Sigmoid colon (tissue), 4 donors: ENCODE results near the gene MACF1.

Experiments used
- EP300 ChIP-seq, 4 donors: sonication (generic); formaldehyde crosslinking; IDR thresholded peaks; one replicate each; pipeline ENCODE4 v1.6.1; 2017; ENCODE audit warnings: antibody characterized with exemption in 4 of 4
- POLR2A ChIP-seq, 2 donors: fragments of 450-650 bp; IDR thresholded peaks; one replicate each; pipeline ENCODE4 v1.6.1; 2016; ENCODE audit warnings: antibody characterized with exemption in 2 of 2, mild to moderate bottlenecking in 2 of 2, moderate library complexity in 2 of 2
- TF ChIP-seq, protein P1 (sequence below), 4 experiments: fragments of 450-650 bp in 3 of 4; fragments of 200-600 bp in 1 of 4; IDR thresholded peaks; one replicate each; pipeline ENCODE4 v1.5.1; 2016 to 2019; ENCODE audit warnings: antibody characterized with exemption in 4 of 4, mild to moderate bottlenecking in 3 of 4, moderate library complexity in 2 of 4

DNA sequence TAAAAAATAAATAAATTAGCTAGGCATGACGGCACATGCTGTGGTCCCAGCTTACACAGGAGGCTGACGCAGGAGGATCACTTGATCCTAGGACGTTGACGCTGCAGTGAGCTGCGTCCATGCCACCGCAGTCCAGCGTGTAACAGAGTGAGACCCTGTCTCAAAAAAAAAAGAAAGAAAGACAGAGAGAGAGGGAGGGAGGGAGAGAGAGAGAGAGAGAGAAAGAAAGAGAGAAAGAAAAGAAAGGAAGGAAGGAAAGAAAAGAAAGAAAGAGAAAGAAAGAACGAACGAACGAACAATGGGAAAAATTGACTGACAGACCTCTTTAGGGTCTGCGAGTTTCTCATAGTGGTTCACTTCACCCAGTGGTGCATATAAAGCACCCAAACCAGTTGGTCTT, 189.2 kb downstream of the MACF1 start:
- TF ChIP-seq, protein P1, sequence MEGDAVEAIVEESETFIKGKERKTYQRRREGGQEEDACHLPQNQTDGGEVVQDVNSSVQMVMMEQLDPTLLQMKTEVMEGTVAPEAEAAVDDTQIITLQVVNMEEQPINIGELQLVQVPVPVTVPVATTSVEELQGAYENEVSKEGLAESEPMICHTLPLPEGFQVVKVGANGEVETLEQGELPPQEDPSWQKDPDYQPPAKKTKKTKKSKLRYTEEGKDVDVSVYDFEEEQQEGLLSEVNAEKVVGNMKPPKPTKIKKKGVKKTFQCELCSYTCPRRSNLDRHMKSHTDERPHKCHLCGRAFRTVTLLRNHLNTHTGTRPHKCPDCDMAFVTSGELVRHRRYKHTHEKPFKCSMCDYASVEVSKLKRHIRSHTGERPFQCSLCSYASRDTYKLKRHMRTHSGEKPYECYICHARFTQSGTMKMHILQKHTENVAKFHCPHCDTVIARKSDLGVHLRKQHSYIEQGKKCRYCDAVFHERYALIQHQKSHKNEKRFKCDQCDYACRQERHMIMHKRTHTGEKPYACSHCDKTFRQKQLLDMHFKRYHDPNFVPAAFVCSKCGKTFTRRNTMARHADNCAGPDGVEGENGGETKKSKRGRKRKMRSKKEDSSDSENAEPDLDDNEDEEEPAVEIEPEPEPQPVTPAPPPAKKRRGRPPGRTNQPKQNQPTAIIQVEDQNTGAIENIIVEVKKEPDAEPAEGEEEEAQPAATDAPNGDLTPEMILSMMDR (IDR thresholded peaks at IDR 0.05): no peak
- TF ChIP-seq POLR2A (IDR thresholded peaks at IDR 0.05): no peak
- TF ChIP-seq EP300 (IDR thresholded peaks at IDR 0.05): no peak
